Femur (tissue), 1 donor: ENCODE data around the gene DNAH6.
"Not testable (repeated sequence)": the region's sequence is repeated elsewhere in the genome, so short reads cannot be mapped to it uniquely, and the experiment has no call there.

Experiments used
- DNase-seq: peaks from one replicate; pipeline ENCODE4 v3.0.0-alpha.2; 2017

The DNAH6 gene

DNA sequence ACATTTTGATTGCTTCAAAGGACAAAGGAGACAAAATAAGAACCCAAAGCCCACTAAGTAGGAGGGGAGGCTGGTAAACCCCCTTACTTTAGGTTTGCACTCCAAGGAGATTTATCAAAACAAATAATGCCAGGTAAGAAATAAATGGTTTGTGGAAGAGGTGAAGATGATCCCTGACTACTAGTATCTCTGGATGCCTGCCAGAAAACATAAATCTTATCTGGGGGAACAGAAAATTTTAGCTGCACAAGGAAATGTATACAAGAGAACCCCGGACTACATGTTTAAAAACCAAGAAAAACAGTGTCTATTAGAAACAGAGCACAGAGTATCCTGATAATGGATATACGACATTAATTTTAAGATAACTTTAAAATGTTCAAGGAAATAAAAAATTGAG is 250.5 kb downstream of the DNAH6 start:
- DNase-seq: no peak

DNA sequence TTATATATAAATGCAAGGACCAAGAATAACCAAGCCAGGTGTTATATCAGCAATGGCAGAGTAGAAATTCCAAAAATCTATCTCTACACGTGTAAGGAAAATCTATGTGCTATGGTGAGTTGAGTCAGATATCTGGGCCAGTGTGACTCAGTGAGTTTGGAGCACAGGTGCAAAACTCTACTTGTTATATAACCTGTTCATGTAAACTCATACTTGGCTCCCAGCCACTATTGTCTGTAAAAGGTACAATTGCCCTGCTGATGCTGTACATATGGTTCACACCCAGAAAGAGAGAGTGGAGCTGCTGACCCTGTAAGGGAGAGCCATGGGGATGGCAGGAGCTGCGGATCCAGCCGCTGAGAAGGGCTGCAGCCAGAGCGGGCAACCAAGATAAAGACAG is 252.5 kb downstream of the DNAH6 start:
- no peak for DNase-seq

DNA sequence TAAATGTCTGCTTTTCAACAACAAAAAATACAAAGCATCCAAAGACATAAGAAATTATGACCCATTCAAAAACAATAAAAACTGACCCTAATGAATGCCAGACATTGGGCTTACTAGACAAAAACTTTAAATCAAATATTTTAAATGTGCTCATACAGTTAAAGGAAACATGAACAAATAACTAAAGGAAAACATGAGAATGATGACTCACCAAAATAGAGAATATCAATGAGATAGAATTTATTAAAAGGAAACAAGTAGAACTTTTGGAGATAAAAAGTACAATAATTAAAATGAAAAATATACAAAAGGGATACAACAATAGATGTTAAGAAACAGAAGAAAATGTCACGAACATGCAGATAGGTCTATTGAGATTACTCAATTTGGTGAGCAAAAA is 254.0 kb downstream of the DNAH6 start:
- no peak for DNase-seq

DNA sequence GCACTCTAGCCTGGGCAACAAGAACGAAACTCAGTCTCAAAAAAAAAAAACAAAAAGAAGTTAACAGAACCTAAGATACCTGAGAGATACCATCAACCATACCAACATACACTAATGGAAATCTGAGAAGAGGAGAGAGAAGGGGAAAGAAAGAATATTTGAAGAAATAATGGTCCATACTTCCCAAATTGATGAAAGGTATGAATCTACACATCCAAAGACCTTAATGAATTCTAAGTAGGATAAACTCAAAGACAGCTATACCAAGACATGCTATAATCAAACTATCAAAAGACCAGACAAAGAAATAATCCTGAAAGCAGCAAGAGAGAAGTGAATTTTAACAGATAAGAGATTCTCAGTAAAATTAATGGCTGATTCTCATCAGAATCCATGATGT is 255.0 kb downstream of the DNAH6 start:
- DNase-seq: no peak

DNA sequence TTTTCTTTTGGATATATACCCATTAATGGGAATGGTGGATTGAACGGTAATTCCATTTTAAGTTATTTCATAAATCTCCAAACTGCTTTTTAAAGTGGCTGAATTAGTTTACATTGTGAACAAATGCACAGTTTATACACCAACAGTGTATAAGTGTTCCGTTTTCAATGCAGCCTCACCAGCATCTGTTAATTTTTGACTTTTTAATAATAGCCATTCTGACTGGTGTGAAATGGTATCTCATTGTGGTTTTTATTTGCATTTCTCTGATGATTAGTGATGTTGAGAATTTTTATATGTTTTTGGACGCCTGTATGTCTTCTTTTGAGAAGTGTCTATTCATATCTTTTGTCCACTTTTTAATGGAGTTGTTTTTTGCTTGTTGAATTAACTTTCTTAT is 257.3 kb downstream of the DNAH6 start:
- DNase-seq: not testable (repeated sequence)

DNA sequence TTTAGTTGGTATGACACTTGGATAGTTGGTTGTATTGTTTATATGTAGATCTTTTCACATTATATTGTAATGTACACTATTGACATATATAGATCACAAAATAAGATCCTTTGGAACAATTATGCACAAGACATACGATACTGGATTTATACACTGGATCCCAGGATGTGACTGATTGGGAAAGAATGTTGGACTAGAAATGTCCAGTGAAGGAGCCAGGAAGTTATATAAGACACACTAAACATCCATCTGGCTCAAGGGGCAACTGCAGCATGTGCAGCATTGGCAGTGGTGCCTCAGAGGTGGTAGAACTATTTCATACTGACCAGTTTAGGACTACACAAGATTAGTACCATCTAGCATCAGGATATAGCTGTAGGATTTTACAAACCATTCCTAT is 259.7 kb downstream of the DNAH6 start:
- no peak for DNase-seq

DNA sequence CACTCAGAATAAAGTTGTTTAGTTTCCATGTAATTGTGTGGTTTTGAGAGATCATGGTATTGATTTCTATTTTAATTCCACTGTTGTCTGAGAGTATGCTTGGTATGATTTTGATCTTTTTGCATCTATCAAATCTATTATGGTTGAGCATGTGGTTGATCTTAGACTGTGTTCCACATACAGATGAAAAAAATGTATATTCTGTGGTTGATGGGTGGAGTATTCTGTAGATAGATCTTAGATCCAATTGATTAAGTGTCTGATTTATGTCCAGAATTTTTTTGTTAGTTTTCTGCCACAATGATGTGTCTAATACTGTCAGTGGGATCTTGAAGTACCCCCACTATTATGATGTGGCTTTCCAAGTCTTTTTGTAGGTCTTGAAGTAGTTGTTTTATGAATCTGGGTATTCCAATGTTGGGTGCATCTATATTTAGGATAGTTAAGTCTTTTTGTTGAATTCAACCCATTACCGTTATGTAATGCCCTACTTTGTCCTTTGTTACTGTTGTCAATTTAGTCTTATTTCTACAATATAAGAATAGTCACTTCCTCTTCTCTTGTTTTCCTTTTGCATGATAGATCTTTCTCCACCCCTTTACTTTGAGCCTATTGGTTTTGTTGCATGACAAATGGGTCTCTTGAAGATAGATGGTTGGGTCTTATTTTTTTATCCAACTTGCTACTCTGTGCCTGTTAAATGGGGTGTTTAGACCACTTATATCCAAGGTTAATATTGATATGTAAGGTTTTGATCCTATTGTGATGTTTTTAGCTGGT is 262.8 kb downstream of the DNAH6 start:
- DNase-seq: no peak

DNA sequence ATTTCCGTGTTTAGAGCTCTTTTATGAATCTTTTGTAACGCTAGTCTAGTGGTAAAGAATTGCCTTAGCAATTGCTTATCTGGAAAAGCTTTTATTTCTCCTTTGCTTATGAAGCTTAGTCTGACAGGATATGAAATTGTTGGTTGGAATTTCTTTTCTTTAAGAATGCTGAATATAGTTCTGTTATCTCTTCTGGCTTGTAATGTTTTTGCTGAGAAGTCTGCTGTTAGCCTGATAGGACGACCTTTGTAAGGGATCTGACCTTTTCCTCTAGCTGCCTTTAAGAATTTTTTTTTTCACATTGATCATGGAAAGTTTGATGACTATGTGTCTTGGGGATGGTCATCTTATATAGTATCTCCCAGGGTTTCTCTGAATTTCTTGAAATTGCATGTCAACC is 263.5 kb downstream of the DNAH6 start:
- no peak for DNase-seq

DNA sequence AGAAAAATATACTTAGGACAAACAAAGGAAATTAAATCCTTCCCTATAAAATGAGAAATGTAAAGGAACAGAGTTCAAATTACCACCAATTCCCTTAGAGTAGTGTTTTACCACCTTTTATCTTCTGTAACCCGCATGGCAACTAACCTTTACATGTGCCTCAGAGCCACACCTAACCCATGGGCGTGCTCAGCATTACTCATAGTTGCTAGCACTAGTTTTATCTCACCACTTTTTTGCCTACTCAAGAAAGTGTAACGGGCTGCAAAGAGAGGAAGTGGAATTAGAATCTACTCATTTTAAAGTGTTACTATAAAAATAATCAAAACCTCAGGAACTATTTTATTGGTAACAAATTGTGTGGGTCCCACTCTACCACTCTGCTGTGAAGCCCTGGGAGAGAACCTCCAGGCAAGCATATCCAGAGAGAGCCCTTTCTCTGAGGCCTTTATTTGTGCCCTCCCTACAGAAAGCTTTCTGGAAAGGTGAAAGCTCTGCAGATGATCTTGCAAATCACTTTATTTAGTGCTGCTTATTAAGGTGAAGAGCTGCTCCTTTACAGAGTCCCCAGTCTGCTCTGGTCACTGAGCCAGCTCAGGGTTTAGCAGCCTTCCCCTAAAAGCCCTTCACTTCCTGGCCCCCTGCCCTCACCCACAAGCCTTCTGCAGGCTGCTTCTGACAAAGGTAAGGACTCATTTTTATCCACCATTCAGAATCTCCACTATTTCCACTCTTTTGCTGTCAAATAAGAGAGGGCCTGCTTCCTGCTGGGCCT is 265.8 kb downstream of the DNAH6 start:
- no peak for DNase-seq

DNA sequence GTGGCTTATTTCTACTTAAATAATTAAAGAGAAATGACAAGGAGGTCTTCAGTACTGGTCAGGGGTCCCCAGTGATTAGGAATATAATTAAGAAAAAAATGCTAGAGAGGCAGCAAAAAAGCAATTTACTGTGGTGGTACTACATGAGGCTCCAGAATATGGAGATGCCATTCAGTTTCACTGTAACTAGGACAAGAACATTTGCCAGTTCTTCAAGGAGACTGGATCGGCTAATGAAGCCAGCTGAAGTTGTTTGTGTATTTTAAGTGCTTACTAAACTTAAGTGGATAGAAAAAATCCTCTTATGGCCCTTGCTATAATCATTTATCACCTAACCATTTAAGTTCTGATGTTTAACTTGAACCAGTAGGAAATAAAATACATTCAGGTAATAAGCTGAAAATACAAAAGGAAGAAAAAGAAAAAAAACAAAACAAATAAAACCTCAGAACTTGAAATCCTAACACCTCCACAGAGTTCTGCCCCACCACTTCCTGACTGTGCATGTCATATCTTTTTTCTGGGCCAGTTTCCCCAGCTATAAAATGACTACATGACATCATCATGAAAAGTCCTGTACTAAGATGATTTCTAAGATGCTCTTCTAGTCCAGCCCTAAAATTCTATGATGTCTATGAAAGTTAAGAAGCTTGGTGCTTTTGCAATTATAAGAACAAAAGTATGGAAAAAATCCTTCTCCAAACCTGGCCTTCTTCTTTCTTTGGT is 266.6 kb downstream of the DNAH6 start:
- DNase-seq: no peak

DNA sequence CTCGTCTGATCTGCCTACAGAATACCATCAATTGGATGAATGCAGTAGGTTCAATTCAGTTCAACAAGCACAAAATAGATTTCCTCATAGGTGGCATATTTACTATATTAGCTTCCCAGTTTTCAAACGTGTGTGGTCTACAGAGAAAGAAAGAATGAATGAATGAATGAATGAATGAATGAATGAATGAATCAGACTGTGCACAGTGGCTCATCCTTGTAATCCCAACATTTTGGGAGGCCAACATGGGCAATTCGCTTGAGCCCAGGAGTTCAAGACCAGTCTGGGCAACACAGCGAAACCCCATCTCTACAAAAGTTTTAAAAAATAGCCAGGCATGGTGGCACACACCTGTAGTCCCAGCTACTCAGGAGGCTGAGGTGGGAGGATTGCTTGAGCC is 269.7 kb downstream of the DNAH6 start:
- no peak for DNase-seq

DNA sequence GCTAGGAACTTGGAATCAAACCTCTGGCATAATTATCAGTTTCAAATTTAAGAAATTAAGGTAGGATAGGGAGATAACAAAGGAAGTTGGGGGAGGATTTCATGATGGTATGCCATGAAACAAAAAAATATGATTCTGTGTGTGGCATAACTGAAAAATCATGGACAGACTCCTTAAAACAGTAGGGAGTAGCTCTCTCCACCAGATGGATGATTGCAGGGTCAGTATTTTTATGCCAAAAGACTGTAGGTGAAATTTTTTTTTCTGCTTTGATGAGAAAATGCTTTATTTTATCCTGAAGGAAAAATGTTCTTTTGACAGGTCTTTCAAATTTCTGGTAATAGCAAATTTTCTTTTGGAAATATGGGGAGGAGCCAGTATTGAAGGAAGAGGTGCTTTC is 270.3 kb downstream of the DNAH6 start:
- DNase-seq: no peak

DNA sequence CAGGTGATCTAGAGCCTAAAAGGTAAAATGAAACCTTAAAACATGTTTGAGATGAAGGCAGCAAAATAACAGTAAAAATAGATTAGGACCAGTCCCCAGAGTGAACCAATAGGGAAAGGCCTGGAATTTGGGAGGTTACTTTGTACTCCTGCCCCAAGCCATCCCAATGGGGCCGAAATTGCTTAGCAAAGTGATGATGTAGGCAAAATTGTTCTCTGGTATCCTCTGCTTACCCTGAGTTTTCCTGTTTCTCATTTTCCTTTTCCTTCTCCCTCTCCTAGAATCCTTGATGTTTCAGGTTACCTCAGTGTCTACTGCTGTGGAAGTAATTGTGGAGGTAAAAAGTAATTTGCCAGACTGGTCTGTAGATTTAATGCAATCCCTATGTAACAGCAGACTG is 271.7 kb downstream of the DNAH6 start:
- no peak for DNase-seq

DNA sequence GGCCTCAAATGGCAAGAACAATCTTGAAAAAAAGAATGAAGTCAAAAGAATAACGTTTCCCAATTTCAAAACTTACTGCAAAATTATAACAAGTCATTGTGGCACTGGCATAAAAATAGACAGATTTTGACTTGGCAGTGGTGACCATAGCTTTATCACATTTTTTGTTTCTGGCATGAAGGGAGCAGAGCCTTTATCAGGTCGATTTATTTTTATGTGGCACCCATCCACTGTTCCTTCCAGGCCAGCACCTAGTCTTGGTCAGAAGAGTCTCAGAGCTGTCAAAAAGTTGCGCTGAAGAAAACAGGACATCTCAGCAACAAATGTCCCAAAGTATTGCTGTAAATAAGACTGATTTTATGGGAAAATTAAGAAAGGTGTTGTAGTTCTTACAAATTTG is 272.2 kb downstream of the DNAH6 start:
- no peak for DNase-seq

DNA sequence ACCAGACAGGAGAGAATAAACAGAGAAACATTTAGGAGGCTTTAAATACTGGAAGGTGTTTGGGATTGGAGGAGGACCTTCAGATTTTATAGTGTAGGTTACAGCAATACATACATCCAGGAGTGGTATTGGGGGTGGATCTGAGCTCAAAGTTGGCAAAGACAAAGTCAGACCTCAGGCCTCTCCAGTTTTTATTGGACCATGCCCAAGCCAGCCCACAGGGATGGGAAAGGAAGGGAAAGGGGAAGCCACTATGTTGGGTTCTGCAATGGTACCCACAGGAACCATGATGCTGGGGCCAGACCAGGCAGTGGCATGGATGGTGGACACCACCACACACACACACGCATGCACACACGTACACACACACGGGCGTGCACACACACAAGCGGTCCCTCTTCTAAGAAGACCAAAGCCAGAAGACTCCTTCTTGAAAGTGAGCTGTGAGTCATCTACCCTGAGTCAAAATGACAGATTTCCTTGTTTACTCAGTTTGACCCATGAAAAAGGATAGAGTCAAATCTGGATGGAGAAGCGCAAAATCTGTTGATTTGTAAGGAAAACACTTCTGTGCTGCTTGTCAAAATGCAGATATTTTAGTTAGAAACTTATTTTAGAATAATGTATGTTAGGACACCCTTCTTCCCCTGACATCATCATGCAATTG is 276.7 kb downstream of the DNAH6 start:
- DNase-seq: no peak

DNA sequence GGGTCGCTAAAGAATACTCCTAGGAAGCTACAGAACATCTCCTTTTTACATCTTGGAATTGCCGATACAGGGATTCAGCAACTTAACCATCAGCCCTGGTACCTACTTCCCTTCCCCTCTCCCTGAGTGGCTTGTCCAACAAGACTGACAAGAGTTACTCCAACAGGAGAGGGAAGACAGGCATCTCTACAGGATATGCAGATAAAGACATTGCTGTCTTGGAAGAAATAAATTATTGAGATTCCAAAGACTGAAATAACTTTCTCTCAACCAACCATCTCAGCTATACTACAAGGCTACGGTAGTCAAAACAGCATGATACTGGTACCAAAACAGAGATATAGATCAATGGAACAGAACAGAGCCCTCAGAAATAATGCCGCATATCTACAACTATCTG is 277.3 kb downstream of the DNAH6 start:
- no peak for DNase-seq

DNA sequence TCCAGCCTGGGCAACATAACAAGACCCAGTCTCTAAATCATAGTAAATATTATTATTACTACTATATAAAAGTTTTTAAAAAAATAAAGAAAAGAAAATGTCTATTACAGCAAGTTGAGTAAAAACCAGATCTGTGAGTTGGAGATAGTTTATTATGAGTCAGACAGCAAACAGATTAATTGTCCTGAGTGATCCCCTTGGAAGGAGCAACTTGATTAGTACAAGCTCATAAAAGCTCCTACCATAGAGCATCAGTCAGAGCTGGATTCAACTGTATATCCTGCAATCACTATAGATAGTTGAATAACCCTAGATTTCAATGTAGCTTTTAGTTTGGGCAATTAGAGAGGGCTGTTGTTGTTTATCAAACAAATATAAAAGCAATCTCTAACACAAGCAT is 280.5 kb downstream of the DNAH6 start:
- DNase-seq: no peak

DNA sequence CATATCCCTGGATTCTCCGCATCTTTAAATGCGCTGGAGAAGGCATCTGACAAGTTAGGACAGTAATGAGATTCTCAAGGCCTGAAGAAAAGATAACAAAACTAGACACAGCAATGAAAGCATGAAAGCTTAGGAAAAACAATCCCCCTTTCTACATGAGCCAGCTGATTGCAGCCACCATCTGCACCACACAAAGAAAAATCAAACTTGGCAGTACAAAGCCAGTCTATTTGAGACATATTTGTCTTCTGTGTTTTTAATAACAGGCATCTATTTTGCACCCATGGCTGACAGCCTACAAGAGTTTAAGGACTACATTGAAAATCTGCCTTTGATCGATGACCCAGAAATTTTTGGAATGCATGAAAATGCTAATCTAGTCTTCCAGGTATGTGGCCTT is 281.0 kb downstream of the DNAH6 start:
- no peak for DNase-seq

DNA sequence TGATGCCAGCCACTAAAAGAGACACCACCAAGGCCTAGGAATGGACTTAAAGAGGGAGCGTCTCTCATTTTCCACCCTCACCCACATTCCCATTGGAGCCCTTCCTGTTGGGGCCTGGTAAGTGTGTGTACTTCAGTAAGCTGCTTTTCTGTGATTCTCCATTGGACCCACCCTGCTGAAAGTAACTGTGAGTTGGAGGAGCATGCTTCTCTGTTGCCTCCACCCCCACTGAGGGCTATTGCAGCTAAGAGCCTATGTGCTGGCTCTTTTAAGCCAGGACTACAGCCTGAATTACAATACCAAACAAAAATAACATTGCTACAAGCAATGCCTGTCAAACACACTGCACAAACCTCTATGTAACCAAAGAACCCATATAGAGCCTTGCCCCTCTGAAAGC is 283.5 kb downstream of the DNAH6 start:
- no peak for DNase-seq

DNA sequence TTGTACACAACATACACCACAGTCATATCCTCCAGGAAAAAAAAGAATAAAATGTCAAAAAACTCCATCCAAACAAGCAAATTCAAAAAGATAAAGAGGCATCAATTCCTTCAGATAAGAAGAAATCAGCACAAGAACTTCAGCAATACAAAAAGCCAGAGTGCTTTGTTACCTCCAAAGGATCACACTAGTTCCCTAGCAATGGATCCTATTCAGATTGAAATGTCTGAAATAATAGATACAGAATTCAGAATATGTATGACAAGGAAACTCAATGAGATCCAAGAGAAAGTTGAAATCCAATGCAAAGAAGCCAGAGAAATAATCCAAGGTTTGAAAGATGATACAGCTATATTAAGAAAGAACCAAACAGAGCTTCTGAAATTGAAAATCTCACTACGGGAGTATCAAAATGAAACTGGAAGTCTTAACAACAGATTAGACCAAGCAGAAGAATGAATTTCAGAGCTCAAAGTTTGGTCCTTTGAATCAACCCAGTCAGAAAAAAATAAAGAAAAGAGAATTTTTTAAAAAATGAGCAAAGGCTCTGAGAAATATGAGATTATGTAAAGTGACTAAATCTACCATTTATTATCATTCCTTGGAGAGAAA is 284.0 kb downstream of the DNAH6 start:
- DNase-seq: no peak

DNA sequence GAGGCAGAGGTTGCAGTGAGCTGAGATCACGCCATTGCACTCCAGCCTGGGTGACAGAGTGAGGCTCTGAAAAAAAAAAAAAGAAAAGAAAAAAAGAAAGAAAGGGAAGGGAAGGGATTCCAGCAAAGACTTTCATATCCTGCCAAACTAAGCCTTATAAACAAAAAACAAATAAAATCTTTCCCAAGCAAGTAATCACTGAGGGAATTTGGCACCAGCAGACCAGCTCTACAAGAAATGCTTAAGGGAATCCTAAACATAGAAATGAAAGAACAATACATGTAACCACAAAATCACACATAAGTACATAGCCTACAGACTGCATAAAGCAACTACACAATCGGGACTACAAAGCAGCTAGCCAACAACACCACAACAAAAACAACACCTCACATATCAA is 285.5 kb downstream of the DNAH6 start:
- DNase-seq: no peak

DNA sequence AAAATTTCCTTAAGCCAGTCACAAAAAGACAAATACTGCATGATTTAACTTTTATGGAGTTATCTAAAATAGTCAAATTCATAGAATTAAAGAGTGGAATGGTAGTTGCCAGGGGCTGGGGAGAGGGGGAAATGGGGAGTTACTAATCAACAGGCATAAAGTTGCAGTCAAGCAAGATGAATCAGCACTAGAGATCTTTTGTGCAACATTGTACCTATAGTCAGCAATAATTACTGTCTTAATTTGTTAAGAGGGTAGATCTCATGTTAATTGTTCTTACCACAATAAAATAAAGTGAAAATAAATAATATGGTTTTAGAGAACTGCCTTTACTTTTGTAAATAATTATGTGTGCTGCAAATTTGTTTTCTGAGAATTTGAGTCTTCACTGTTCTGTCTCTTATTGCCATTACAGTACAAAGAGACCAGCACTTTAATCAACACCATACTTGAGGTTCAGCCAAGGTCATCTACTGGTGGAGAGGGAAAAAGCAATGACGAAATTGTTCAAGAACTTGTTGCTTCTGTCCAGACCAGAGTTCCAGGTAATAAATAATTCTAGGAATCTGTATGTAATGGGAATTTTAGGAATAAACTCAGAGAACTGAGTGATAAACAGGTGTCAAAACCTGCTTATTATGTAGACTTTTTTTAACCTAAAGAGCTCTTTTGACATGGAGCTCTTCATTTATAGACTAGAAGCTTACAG is 289.1 kb downstream of the DNAH6 start:
- no peak for DNase-seq
